Right cardiac atrium (tissue), 5 donors: ENCODE data around the gene NCKAP5. TPM values are rescaled to one million over a fixed set of nuclear protein-coding genes. Genes with fewer than 3 reads are reported as not detected.

Experiments used
- ATAC-seq, 2 donors: fragments of 200-7000 bp; cut with Tn5 transposase; one replicate each; pipeline versions ENCODE4 v1.8.0 to v1.9.1; 2020; ENCODE audit warnings: moderate library complexity in 2 of 2, mild to moderate bottlenecking in 1 of 2
- DNase-seq, 3 donors: peaks; one replicate each; pipeline ENCODE4 v3.0.0-alpha.2; 2020
- H3K27ac ChIP-seq: one replicate; pipeline ENCODE4 v1.5.1; 2013; ENCODE audit warnings: mild to moderate bottlenecking, low read length, control low read depth, moderate library complexity
- H3K27me3 ChIP-seq: one replicate; pipeline ENCODE4 v1.6.1; 2013; ENCODE audit not compliant: control insufficient read depth, insufficient read depth
- H3K4me1 ChIP-seq: one replicate; pipeline ENCODE4 v1.6.1; 2013; ENCODE audit warnings: low read length; ENCODE audit not compliant: control insufficient read depth, insufficient read depth
- H3K4me3 ChIP-seq: one replicate; pipeline ENCODE4 v1.5.1; 2013; ENCODE audit warnings: low read length, control low read depth
- H3K9me3 ChIP-seq: one replicate; pipeline ENCODE4 v1.6.1; 2013; ENCODE audit warnings: low read length; ENCODE audit not compliant: control insufficient read depth
- WGBS: extraction: QIAGEN DNeasy Blood & Tissue Kit; methylation state at CpG from one replicate; pipeline ENCODE4 v1.1.7; 2013; 5-methylcytosine and 5-hydroxymethylcytosine counted together
- intact Hi-C, 4 donors: fragments of 100-400 bp; cut with DNase I; formaldehyde crosslinking; loops; one replicate each; pipeline versions ENCODE4 v1.11.0 to v1.14.0; 2022 to 2023
- polyA plus RNA-seq: library from polyadenylated mRNA; stranded (reverse); fragments of 200-250 nt; gene quantifications from one replicate; pipeline ENCODE4 v1.2.3, GENCODE V29; 2013
- total RNA-seq, 4 donors: library from RNA; stranded (reverse); fragmentation: NEBNext Ultra II Directional; extraction: Animal tissue kit (Norgen Biotek cat#: 25700); gene quantifications; one replicate each; pipeline ENCODE4 v1.2.1, GENCODE V29; 2021
- donor health status: healthy with polysubstance abuse.
- donor health status: DM: no; HTN: yes; CAD: no.
- donor health status: DM: no; HTN: no; CAD: no.
- donor health status: DM: no; HTN: yes; CAD: no; lungs with severe emphysema.
- donor health status: DM: yes; HTN: yes; CAD: no.

NCKAP5 gene
- total and polyA plus RNA-seq, 5 donors = 3.8 to 11.1 (median 7.3) TPM

GRCh38 chr2:132750606-132751005 is 817.7 kb downstream of the NCKAP5 start:
- no peaks in the 10 kb centered on the region for H3K9me3 ChIP-seq
- DNase-seq = no peak
- no peak for ATAC-seq
- H3K27ac ChIP-seq = no peak overlapping the region
- intact Hi-C loops = no loop called here
- H3K4me1 ChIP-seq = no peaks in the 10 kb centered on the region
- H3K4me3 ChIP-seq = no peak overlapping the region
- no peaks in the 10 kb centered on the region for H3K27me3 ChIP-seq

- Histone ChIP-seq H3K9me3 (no peaks in the 10 kb centered on the region), H3K4me3 (no peak overlapping the region), H3K27ac (no peak overlapping the region), H3K4me1 (no peaks in the 10 kb centered on the region), H3K27me3 (no peaks in the 10 kb centered on the region)
- intact Hi-C loops = no loop called here
- DNase-seq (no peak), ATAC-seq (no peak)
- 56% methylated on average over 2 of the region's 2 CpGs for WGBS
These were observed 821.2 kb downstream of the NCKAP5 start for GRCh38 chr2:132747046-132747445.

- no peaks in the 10 kb centered on the region for H3K9me3 ChIP-seq
- intact Hi-C loops = no loop called here
These were observed 826.5 kb downstream of the NCKAP5 start for GRCh38 chr2:132741754-132742153.

GRCh38 chr2:132740081-132740720 is 828.1 kb downstream of the NCKAP5 start:
- intact Hi-C loops = no loop called here
- Histone ChIP-seq H3K4me3 (no peak overlapping the region), H3K27me3 (no peaks in the 10 kb centered on the region), H3K9me3 (no peaks in the 10 kb centered on the region), H3K27ac (no peak overlapping the region), H3K4me1 (no peaks in the 10 kb centered on the region)
- ATAC-seq = no peak
- no peak for DNase-seq

More at GRCh38 chr2:132741754-132742153, 826.5 kb downstream of the NCKAP5 start:
- ATAC-seq (no peak), DNase-seq (no peak)
- Histone ChIP-seq H3K4me3 (no peak overlapping the region), H3K27ac (no peak overlapping the region), H3K4me1 (no peaks in the 10 kb centered on the region), H3K27me3 (no peaks in the 10 kb centered on the region)
- WGBS = 94% methylated on average over 3 of the region's 3 CpGs

GRCh38 chr2:132738223-132738622 is 830.0 kb downstream of the NCKAP5 start:
- intact Hi-C loops = no loop called here
- Histone ChIP-seq H3K27me3 (no peaks in the 10 kb centered on the region), H3K9me3 (no peaks in the 10 kb centered on the region), H3K4me1 (no peaks in the 10 kb centered on the region), H3K4me3 (no peak overlapping the region), H3K27ac (no peak overlapping the region)
- no peak for DNase-seq
- ATAC-seq = no peak
- 88% methylated on average over 1 of the region's 1 CpG for WGBS

GRCh38 chr2:132736059-132736458 is 832.2 kb downstream of the NCKAP5 start:
- H3K4me3 ChIP-seq = no peak overlapping the region
- H3K27me3 ChIP-seq = no peaks in the 10 kb centered on the region
- DNase-seq = no peak
- H3K27ac ChIP-seq = no peak overlapping the region
- intact Hi-C loops = no loop called here
- H3K4me1 ChIP-seq = no peaks in the 10 kb centered on the region
- 90% methylated on average over 1 of the region's 1 CpG for WGBS
- no peaks in the 10 kb centered on the region for H3K9me3 ChIP-seq
- no peak for ATAC-seq

GRCh38 chr2:132734961-132735360 is 833.3 kb downstream of the NCKAP5 start:
- Histone ChIP-seq H3K4me3 (no peak overlapping the region), H3K4me1 (no peaks in the 10 kb centered on the region), H3K27ac (no peak overlapping the region), H3K27me3 (no peaks in the 10 kb centered on the region), H3K9me3 (no peaks in the 10 kb centered on the region)
- intact Hi-C loops = no loop called here
- no peak for ATAC-seq
- 90% methylated on average over 3 of the region's 3 CpGs for WGBS
- no peak for DNase-seq

- intact Hi-C loops = no loop called here
- DNase-seq (no peak), ATAC-seq (no peak)
- Histone ChIP-seq H3K4me3 (no peak overlapping the region), H3K27ac (no peak overlapping the region), H3K27me3 (no peaks in the 10 kb centered on the region), H3K4me1 (no peaks in the 10 kb centered on the region), H3K9me3 (no peaks in the 10 kb centered on the region)
- WGBS = 86% methylated on average over 6 of the region's 6 CpGs
These were observed 835.2 kb downstream of the NCKAP5 start for GRCh38 chr2:132733094-132733493.

- DNase-seq = no peak
These were observed 835.6 kb downstream of the NCKAP5 start for GRCh38 chr2:132732694-132733093.

GRCh38 chr2:132731441-132731840 is 836.8 kb downstream of the NCKAP5 start:
- Histone ChIP-seq H3K27me3 (no peaks in the 10 kb centered on the region), H3K4me1 (no peaks in the 10 kb centered on the region), H3K4me3 (no peak overlapping the region), H3K27ac (no peak overlapping the region), H3K9me3 (no peaks in the 10 kb centered on the region)
- DNase-seq (no peak), ATAC-seq (no peak)
- WGBS = 98% methylated on average over 5 of the region's 5 CpGs
- intact Hi-C loops = no loop called here

More at GRCh38 chr2:132732694-132733093, 835.6 kb downstream of the NCKAP5 start:
- H3K4me3 ChIP-seq = no peak overlapping the region
- intact Hi-C loops = no loop called here
- no peaks in the 10 kb centered on the region for H3K9me3 ChIP-seq
- H3K27me3 ChIP-seq = no peaks in the 10 kb centered on the region
- ATAC-seq = no peak
- 88% methylated on average over 6 of the region's 6 CpGs for WGBS
- H3K27ac ChIP-seq = no peak overlapping the region
- no peaks in the 10 kb centered on the region for H3K4me1 ChIP-seq

- no peak overlapping the region for H3K27ac ChIP-seq
- no peaks in the 10 kb centered on the region for H3K9me3 ChIP-seq
- no peaks in the 10 kb centered on the region for H3K4me1 ChIP-seq
- H3K27me3 ChIP-seq = no peaks in the 10 kb centered on the region
- intact Hi-C loops = no loop called here
- no peak for DNase-seq
- ATAC-seq = no peak
- H3K4me3 ChIP-seq = no peak overlapping the region
- WGBS = 93% methylated on average over 6 of the region's 6 CpGs
These were observed 837.7 kb downstream of the NCKAP5 start for GRCh38 chr2:132730611-132731010.

GRCh38 chr2:132729522-132729921 is 838.7 kb downstream of the NCKAP5 start:
- intact Hi-C loops = no loop called here
- no peaks in the 10 kb centered on the region for H3K9me3 ChIP-seq
- no peak overlapping the region for H3K27ac ChIP-seq
- DNase-seq (no peak), ATAC-seq (no peak)
- H3K4me3 ChIP-seq = no peak overlapping the region
- H3K4me1 ChIP-seq = no peaks in the 10 kb centered on the region
- no peaks in the 10 kb centered on the region for H3K27me3 ChIP-seq
